HG02943 (cell line): ENCODE data around the gene ADNP2.

Source experiments
- ATAC-seq: cut with Tn5 transposase; IDR thresholded peaks from one replicate; pipeline ENCODE4 v1.9.1; 2021; ENCODE audit warnings: mild to moderate bottlenecking, low read depth, moderate library complexity; ENCODE audit not compliant: unreplicated experiment

Gene ADNP2

DNA sequence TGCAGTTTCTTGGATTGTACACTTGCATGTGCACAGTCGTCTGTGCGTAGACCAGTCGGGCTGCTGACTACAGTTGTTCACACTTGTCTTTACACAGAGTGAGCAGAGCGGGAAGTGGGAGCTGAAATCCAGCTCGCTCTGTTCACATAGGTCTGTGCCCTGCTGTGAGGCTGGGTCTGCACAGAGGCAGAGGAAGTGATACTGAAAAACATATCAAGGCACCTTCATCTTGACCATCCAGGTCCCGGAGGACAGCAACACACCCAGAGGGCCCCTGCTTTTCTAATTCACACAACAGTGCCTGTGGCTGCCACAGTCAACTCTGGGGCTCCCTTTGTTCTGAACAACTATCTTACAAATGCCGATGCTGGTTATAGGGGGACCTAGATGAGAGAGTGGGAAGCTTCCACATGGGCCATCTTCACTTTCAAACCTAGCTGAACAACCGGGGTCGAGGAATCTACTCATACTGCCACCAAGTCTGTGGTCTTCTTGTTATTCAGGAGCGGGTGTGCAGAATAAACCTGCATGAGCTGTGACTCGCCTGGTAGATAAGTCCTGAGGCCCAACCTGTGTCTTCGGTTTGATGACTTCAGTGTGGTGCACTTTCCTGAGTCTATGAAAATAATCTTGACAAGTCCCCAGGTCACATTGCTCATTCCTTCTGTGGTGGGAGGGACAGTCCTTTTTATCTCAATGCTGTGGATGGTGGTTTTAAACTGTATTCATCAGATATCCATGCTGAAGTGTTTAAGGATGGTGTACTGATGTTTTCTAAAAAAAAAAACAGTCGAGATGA lies 3.5 kb upstream of the ADNP2 start:
- peak; percentile 48 for ATAC-seq

DNA sequence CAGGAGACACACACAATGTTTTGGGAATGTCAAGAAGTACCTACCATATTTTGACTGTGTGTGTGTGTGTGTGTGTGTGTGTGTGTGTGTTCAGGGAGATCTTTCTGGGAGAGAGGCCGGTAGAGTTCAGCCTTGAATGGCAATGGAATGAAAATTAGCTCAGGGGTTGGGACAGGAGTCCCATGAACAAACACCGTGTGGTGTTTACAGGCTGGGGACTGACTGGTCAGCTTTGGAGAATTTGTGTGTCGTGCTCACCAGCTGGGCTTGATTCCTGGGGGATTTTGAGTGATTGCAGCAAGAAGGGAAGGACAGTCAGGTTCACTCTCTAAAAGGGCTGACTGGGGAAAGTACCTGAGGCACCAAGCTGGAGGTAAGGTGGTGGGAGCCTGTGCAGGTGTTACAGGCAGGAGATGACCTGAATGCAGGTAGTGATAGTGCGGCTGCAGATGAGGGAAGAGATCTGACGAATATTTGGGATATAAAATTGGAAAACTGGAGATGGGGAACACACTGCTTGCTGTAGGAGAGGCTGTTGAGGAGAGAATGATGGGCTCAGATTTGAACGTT lies 2.5 kb upstream of the ADNP2 start:
- ATAC-seq = no peak

DNA sequence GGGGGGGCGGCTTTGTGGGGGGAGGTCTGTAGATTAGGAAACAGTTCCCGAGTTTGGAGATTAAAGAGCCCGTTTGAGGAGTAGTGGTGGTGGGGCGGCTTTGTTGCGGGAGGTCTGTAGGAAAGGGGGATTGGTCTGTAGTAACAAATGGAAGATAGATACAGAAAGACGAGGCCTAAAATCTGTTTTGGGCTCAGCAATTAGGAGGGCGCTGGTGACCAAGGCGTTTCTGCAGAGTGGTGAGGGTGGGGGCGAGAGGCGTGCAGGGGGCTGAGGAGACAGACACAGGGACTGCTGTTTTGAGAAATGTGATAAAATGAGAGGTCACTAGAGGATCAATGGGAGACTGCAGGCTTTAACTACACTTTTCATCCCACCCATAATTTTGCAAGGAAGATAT lies 1.6 kb upstream of the ADNP2 start:
- ATAC-seq = no peak

DNA sequence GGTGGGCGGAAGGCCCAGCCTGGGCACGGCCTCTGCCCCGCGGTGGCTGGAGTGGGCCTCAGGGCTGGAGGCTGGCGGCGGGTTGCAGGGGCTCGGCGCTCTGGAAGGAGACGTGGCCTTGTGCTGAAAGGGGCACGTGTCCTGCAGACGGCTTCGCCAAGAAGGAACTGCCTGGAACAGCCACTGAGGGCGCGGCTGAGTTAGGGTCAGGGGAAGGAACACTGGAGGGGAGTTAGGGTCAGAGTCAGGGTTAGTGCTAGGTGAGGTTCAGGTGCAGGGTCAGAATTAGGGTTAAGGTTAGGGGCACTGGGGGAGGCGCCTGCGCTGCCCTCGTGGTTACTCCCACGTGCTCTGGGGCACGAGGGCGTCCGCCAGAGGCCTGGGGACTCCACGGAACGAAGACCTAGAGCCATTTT lies 933 bp upstream of the ADNP2 start:
- no peak for ATAC-seq

DNA sequence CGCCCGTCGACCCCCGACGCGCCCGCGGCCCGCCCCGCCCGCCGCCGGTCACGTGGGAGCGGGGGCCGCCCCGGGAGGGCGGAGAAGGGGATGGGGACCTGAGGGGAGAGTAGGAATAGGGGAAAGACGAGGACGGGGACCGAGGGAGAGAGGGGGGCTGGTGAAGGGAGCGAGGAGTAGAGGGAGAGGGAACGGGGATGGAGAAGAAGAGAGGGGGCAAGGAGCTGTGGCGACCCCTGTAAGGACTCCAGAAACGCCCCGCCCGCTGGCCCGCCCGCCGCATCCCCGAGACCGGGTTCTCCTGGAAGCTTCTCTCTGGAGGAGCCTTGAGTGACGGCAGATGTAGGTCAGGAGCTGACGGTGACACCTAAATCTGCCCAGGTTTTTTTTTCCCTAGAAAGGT lies 615 bp downstream of the ADNP2 start:
- ATAC-seq = peak; percentile 19

DNA sequence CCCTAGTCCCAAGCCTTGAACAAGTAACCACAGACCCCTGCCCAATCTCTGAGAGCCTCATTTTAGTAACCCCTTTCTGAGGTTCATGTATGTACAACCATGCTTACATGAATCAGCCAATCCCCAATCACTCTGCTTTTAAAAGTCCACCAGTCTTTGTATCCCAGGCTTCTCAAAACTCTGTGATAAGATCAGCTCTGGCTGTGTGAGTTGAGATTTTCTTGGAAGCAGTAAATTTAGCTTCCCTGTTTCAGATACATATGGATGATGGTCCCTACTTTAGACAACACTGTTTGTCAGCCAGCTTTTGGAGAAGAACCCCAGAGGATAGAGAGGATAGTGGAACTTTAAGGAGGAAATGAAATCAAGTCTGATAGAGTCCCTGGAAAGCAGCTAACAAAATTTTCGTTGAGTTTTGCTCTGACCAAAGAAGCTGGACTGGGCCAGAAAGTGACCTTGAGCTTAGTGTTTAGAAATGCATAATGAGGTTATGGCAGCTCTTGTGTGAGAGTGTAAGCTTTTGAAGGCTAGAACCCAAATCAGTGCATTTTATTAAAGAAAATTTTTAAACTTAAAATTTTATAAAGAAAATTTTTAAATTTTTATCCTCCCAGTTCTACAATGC lies 3.7 kb downstream of the ADNP2 start:
- ATAC-seq = no peak

DNA sequence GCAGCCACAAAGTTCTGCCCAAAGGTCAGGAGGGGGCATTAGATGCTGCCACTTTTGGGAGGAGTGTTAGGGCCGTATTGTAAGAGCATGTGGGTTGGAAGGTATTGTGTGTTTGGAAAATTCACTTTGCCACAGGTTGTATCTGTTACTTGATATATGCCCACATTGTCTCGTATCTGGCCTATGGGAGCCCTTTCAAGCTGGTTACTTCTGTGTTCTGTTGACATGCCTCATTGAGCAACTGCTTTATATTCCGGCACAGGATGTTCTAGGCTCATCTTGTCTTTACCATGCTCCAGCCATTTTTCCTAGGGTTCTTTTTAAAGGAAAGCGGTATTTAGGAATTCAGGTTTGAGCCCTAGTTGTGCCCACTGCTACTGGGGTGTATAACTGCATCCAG lies 6.0 kb downstream of the ADNP2 start:
- no peak for ATAC-seq

DNA sequence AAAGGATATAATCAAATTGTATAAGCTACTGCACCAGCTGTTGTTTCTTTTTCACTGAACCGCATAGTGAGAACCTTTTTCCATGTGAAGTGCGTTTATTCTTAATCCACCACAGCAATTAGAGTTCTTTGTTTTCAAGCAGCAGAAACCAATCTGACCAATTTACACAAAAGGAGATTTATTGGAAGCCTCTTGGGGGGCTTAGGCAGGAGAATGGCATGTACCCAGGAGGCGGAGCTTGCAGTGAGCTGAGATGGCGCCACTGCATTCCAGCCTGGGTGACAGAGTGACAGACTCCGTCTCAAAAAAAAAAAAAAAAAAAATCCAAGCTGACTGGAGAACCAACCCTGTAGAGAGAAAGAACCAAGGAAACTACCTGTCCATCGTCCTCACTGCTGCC lies 10.0 kb downstream of the ADNP2 start:
- ATAC-seq = no peak

DNA sequence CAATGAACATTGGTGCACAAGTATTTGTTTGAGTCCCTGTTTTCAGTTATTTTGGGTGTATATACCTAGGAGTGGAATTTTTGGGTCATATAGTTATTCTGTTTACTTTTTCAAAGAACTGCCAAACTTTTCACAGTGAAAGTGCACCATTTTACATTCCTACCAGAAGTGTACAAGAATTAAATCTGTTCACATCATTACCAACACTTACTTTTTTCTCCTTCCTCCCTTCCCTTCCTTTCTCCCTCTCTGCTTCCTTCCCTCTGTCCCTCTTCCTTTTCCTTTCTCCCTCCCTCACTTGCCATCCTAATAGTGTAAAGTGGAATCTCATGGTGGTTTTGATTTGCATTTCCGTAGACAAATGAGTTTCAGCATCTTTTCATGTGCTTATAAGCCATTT lies 11.9 kb downstream of the ADNP2 start:
- no peak for ATAC-seq

DNA sequence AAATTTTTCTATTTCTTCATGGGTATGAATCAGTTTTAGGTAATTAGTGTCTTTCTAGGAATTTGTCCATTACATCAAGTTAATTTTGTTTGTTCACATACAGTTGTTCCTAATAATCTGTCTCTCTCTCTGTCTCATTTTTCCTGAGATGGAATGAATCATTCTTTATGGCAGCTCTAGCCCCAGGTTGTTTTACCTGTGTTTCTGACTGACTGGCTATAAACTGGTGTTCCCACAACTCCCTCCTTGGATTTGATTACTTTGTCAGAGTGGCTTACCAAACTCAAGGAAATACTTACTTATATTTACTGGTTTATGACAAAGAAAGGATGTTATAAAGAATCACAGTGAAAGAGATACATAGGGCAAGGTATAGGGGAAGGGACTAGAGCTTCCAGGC lies 15.1 kb downstream of the ADNP2 start:
- no peak for ATAC-seq

DNA sequence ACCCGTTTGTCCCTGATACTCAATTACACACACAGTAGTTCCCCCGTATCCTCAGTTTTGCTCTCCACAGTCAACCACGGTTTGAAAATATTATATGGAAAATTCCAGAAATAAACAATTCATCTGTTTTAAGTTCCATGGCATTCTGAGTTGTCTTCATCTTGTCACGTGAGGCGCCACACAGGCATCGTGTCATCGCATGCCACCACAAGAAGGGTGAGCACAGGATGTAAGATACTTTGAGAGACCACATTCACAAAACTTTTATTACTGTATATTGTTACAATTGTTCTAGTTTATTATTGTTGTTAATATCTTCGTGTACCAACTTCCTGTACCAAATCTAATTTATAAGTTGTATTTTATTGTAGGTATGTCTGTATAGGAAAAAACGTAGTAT lies 17.7 kb downstream of the ADNP2 start:
- no peak for ATAC-seq

DNA sequence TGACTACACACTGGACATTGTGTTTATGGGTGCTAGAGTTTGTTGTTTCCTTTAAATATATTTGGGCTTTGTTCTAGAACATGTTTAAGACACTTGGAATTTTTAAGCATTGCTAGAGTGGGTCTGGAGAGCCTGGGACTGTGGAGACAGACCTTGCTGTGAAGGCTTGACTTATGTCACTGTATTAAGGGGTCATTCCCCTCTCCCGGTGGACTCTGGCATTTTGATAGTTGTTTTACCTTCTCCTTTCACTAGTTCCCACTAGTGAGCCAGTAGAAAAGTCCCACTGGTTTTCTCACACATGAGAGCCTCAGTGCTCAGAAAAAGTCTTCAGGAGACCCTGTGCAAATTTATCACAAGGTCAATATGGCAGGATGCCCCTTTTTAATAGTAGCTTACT lies 18.6 kb downstream of the ADNP2 start:
- ATAC-seq = no peak

DNA sequence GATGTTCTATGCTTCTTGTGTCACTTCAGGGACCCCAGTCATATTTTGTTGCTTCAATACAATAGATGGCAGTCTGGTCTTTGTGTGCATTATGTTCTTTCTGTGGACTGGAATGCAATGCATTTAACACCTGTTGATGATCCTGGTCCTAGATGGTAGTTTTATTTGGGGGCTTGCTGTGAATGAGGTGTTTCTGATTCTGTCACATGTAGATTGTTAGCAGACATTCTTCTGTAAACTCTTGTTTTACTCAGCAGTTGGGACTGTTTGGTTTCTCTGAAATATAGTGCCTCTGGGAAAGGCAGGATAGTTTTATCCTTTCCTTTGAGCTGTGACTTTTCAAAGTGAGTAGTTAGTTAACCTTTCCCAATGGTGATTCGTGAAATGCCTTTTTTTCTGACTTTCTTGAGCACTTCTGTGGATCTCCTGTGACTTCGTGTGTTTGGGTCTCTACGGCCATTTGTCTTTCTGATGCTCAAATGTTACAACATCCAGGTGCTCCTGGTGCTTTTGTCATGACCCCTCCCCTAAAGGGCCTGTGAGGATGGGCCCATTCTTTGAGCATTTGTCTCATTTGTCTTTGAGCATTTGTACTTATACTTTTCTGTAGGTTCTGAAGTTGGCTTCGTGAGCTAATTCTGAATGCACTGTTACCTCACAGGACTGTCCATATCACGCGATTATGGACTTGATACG lies 20.8 kb downstream of the ADNP2 start:
- no peak for ATAC-seq

DNA sequence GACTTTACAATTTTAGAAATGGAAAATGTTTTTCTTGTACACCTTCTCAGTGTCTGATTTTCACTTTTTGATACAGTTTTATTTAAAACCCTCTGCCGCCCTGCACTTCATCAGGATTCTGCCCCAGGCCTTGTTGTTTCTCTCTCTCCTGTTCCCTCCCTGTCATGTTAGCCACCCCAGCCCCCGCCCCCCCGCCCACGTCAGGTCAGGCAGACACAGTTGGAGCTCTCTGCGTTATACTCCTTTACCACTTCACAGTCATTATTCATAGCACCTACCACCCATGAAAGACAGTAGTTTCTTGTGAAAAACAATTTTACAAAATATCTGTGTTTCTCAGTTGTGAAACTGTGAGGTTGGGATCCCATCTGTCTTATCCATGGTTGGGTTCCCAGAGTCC lies 21.5 kb downstream of the ADNP2 start:
- no peak for ATAC-seq

DNA sequence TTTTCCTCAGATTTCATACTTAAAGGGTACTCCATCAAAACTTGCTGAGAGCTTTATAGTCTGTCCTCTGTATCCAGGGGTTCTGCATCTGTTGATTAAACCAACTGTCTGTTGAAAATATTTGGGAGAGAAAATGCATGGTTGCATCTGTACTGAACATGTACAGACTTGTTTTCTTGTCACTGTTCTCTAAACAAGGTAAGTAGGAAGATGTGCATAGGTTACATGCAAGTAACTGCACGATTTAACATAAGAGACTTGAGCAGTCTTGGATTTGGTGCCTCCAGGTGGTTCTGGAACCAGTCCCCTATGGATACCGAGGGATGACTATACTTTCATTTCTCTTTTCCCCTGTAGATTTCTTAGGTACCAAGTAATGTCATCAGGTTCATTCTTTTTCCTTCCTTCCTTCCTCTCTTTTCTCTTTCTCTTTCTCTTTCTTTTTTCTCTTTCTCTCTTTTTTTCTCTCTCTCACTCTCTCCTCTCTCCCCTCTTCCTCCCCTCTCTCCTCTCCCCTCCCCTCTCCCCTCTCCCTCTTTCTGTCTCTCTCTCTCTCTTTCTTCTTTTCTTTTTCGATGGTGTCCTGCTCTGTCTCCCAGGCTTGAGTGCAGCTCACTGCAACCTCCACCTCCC lies 23.2 kb downstream of the ADNP2 start:
- ATAC-seq = no peak

DNA sequence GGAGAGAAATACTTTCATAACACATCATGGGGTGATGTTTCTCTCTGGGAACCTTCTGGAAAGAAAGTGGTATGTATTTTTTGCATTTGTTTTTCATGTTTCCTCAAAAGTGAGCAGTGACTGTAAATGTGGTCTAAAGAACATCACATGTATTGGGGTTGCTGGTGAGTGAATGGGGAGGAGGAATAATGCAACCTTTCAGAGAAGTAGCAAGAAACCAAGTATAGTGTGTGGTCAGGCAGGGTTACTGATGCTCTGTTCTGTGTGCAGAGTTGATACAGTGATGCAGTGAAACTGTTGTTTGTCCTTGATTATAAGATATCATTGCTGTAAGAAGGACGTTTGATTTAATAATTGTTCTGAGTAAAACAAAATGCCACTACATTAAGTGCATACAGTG lies 24.1 kb downstream of the ADNP2 start:
- ATAC-seq = no peak

DNA sequence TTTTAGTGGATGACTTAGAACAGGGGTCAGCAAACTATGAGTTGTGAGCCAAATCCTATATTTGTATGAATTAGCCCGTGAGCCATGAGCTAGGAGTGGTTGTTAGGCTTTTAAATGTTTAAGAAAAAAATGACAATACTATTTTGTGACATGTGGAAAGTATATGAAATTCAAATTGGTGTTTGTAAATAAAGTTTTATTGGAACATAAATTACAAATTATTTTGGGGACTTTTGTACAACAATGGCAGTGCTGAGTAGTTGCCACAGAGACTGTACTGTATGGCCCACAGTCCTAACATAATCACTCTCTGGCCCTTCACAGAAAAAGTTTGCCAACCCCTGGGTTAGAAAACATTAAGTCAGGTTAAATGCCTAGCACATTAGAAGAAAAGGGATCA lies 26.1 kb downstream of the ADNP2 start:
- no peak for ATAC-seq

DNA sequence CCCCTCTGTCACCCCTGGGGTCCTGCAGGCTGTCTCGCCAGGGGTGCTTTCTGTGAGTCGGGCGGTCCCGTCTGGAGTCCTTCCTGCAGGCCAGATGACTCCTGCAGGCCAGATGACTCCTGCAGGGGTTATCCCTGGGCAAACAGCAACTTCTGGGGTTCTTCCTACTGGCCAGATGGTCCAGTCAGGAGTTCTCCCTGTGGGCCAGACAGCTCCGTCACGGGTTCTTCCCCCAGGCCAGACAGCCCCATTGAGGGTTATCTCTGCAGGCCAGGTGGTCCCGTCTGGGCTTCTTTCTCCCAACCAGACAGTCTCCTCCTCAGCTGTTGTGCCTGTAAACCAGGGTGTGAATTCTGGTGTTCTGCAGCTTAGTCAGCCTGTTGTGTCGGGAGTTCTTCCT lies 27.6 kb downstream of the ADNP2 start:
- no peak for ATAC-seq

DNA sequence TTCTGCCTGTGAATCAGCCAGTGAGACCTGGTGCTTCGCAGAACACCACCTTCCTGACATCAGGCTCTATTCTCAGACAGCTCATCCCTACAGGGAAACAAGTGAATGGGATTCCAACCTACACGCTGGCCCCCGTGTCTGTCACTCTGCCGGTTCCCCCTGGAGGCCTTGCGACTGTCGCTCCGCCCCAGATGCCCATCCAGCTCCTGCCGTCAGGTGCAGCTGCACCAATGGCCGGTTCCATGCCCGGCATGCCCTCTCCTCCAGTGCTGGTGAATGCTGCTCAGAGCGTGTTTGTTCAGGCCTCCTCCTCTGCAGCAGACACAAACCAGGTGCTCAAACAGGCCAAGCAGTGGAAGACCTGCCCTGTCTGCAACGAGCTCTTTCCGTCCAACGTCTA lies 28.1 kb downstream of the ADNP2 start:
- ATAC-seq = no peak

DNA sequence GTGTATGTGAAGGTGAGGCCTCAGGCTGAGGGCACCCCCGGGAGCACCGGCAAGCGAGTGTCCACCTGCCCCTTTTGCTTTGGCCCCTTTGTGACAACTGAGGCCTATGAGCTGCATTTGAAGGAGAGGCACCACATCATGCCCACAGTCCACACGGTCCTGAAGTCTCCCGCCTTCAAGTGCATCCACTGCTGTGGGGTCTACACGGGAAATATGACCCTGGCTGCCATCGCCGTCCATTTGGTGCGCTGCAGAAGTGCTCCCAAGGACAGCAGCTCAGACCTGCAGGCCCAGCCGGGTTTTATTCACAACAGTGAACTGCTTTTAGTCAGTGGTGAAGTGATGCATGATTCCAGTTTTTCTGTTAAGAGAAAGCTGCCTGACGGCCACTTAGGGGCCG lies 28.9 kb downstream of the ADNP2 start:
- no peak for ATAC-seq

DNA sequence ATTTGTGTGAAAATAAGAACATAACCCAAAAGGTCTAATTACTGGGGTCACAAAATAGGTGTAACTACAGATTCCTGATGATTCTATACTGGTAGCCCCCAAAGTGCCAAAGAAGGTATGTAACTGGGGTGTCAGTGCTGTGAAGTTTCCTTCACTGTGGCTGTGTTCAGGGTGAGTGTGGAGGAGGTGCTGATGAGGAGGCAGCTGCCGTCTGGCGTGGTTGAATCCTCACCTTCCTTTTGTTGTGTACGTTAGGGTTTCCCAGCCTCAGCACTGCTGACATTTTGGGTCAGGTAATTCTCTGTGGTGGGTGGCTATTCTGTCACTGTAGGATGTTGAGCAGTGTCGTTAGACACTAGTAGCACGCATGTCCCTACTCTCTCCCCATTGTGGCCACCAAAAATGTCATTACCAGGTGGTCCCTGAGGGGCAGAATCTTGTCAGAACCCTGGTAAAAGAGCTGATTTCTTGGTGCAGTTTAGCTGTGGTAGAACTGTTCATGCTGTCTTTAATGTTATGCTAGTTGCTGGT lies 31.5 kb downstream of the ADNP2 start:
- no peak for ATAC-seq
